ENCODE results near the gene SHISA7.
"Not testable (repeated sequence)": the region's sequence is repeated elsewhere in the genome, so short reads cannot be mapped to it uniquely, and the experiment has no call there.

DNA sequence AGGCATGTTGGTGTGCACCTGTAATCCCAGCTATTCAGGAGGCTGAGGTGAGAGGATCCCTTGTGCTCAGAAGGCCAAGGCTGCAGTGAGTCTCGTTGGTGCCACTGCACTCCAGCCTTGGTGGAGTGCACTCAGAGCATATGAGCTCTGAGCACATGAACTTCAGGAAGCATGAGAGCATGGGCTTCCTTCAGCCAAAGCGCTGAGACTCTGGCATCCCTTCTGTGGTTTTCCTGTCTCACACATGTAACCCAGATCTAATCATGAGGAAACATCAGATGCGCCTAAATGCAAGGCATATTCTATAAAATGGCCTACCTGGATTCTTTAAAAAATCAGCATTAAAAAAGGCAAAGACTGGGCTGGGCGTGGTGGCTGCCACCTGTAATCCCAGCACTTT, 21.8 kb downstream of the SHISA7 start:
- TF ChIP-seq, protein P1, sequence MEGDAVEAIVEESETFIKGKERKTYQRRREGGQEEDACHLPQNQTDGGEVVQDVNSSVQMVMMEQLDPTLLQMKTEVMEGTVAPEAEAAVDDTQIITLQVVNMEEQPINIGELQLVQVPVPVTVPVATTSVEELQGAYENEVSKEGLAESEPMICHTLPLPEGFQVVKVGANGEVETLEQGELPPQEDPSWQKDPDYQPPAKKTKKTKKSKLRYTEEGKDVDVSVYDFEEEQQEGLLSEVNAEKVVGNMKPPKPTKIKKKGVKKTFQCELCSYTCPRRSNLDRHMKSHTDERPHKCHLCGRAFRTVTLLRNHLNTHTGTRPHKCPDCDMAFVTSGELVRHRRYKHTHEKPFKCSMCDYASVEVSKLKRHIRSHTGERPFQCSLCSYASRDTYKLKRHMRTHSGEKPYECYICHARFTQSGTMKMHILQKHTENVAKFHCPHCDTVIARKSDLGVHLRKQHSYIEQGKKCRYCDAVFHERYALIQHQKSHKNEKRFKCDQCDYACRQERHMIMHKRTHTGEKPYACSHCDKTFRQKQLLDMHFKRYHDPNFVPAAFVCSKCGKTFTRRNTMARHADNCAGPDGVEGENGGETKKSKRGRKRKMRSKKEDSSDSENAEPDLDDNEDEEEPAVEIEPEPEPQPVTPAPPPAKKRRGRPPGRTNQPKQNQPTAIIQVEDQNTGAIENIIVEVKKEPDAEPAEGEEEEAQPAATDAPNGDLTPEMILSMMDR (conservative IDR thresholded peaks at IDR 0.05; ENCODE audit: low read length), result not testable (repeated sequence)
- not testable (repeated sequence) for TF ChIP-seq EZH2phosphoT487 (IDR thresholded peaks at IDR 0.05; ENCODE audit: borderline replicate concordance)
